KMS-11 (cell line): ENCODE data around the gene TSC1.

Source experiments
- H2AFZ ChIP-seq: fragments of 200-600 bp; sonication (generic); 2 replicates; pipeline ENCODE4 v1.6.1; 2016; ENCODE audit warnings: antibody characterized with exemption, mixed run types, low read depth
- H3K27ac ChIP-seq: fragments of 200-600 bp; sonication (generic); 2 replicates; pipeline ENCODE4 v1.6.1; 2016; ENCODE audit warnings: mild to moderate bottlenecking, mixed run types
- H3K27me3 ChIP-seq: fragments of 200-600 bp; sonication (generic); 2 replicates; pipeline ENCODE4 v1.6.1; 2017; ENCODE audit warnings: mild to moderate bottlenecking, low read depth, mixed run types, moderate library complexity; ENCODE audit not compliant: insufficient read depth
- H3K36me3 ChIP-seq: fragments of 200-600 bp; sonication (generic); 2 replicates; pipeline ENCODE4 v1.6.1; 2017; ENCODE audit warnings: mild to moderate bottlenecking, mixed run types; ENCODE audit not compliant: insufficient read depth
- H3K4me1 ChIP-seq: fragments of 200-600 bp; sonication (generic); 2 replicates; pipeline ENCODE4 v1.6.1; 2016; ENCODE audit warnings: mild to moderate bottlenecking, low read depth, mixed run types; ENCODE audit not compliant: poor library complexity, severe bottlenecking
- H3K4me2 ChIP-seq: fragments of 200-600 bp; sonication (generic); 2 replicates; pipeline ENCODE4 v1.7.0; 2016; ENCODE audit warnings: mild to moderate bottlenecking, mixed run types
- H3K4me3 ChIP-seq: fragments of 200-600 bp; sonication (generic); IDR thresholded peaks from 2 replicates; pipeline ENCODE4 v1.6.1; 2017; ENCODE audit warnings: low read depth, low read length, mixed read lengths; ENCODE audit not compliant: insufficient read depth
- H3K79me2 ChIP-seq: fragments of 200-600 bp; sonication (generic); 2 replicates; pipeline ENCODE4 v1.6.1; 2016; ENCODE audit warnings: low read depth, mixed run types; ENCODE audit not compliant: insufficient read depth
- H3K9ac ChIP-seq: fragments of 200-600 bp; sonication (generic); 2 replicates; pipeline ENCODE4 v1.6.1; 2016; ENCODE audit warnings: mild to moderate bottlenecking, mixed run types
- H4K20me1 ChIP-seq: fragments of 200-600 bp; sonication (generic); 2 replicates; pipeline ENCODE4 v1.6.1; 2016; ENCODE audit warnings: mild to moderate bottlenecking, mixed run types; ENCODE audit not compliant: insufficient read depth
- TF ChIP-seq, protein P1 (sequence below): fragments of 200-600 bp; sonication (generic); conservative IDR thresholded peaks from 2 replicates; pipeline ENCODE4 v1.6.1; 2017; ENCODE audit warnings: low read depth, mild to moderate bottlenecking, antibody characterized with exemption, low read length, moderate library complexity, mixed read lengths

TSC1 gene

DNA sequence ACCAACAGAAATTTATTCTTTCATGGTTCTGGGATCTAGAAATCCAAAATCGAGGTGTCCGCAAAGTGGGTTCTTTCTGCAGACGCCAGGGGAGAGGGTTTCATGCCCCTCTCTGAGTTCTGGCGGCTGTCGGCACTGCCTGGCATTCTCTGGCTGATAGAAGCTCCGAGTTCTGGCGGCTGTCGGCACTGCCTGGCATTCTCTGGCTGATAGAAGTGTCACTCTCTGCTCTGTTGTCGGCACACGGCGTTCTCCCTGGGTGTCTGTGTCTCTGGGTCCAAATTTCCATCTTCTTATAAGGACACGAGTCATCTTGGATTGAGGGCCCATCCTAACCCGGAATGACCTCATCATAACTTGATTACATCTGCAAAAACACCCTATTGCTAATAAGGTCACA, 41.7 kb upstream of the TSC1 start:
- TF ChIP-seq, protein P1, sequence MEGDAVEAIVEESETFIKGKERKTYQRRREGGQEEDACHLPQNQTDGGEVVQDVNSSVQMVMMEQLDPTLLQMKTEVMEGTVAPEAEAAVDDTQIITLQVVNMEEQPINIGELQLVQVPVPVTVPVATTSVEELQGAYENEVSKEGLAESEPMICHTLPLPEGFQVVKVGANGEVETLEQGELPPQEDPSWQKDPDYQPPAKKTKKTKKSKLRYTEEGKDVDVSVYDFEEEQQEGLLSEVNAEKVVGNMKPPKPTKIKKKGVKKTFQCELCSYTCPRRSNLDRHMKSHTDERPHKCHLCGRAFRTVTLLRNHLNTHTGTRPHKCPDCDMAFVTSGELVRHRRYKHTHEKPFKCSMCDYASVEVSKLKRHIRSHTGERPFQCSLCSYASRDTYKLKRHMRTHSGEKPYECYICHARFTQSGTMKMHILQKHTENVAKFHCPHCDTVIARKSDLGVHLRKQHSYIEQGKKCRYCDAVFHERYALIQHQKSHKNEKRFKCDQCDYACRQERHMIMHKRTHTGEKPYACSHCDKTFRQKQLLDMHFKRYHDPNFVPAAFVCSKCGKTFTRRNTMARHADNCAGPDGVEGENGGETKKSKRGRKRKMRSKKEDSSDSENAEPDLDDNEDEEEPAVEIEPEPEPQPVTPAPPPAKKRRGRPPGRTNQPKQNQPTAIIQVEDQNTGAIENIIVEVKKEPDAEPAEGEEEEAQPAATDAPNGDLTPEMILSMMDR: no peak
- Histone ChIP-seq H3K4me3 (no peak overlapping the region), H3K36me3 (no peaks in the 10 kb centered on the region), H3K4me2 (no peak overlapping the region), H4K20me1 (no peaks in the 10 kb centered on the region), H3K79me2 (no peaks in the 10 kb centered on the region), H3K27me3 (peaks cover 86% of the 10 kb centered on the region), H3K9ac (no peak overlapping the region), H3K27ac (no peak overlapping the region), H2AFZ (no peak overlapping the region), H3K4me1 (no peaks in the 10 kb centered on the region)

DNA sequence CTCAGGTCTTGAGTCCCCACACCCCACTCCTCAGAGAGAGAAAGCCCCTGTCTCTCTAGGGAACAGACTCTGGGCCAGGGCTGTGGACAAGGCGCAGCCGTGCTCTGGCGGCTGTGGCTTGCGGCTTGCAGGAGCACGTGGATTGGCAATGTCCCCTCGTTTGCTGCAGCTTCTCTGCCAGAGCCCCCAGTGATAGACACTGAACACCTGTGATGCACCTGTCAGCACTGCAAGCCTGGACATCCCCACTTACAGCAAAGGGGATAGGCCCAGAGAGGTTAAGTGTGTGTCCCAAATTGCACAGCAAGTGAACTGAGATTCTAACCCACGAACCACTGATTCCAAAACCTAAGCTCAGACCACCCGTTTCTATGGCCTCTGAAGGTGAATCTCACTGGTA, 41.1 kb upstream of the TSC1 start:
- Histone ChIP-seq H4K20me1 (no peaks in the 10 kb centered on the region), H2AFZ (no peak overlapping the region), H3K27me3 (peaks cover 86% of the 10 kb centered on the region), H3K4me3 (no peak overlapping the region), H3K79me2 (no peaks in the 10 kb centered on the region), H3K27ac (no peak overlapping the region), H3K4me2 (no peak overlapping the region), H3K4me1 (no peaks in the 10 kb centered on the region), H3K9ac (no peak overlapping the region), H3K36me3 (no peaks in the 10 kb centered on the region)
- TF ChIP-seq, protein P1: no peak

DNA sequence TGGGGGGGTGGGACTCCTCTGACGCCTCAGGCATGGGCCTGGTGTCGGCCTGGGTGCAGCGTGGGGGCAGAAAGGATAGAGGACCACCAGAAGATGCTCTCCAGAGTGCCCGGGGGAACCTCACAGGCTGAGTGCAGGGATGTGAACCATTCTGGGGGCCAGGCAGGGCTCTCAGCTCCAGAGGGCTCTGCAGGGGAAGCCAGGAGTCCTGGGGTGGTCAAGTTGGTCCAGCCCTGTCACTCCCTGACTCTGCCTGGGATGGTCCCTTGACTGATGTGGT, 40.6 kb upstream of the TSC1 start:
- Histone ChIP-seq H2AFZ (no peak overlapping the region), H3K4me2 (no peak overlapping the region)

DNA sequence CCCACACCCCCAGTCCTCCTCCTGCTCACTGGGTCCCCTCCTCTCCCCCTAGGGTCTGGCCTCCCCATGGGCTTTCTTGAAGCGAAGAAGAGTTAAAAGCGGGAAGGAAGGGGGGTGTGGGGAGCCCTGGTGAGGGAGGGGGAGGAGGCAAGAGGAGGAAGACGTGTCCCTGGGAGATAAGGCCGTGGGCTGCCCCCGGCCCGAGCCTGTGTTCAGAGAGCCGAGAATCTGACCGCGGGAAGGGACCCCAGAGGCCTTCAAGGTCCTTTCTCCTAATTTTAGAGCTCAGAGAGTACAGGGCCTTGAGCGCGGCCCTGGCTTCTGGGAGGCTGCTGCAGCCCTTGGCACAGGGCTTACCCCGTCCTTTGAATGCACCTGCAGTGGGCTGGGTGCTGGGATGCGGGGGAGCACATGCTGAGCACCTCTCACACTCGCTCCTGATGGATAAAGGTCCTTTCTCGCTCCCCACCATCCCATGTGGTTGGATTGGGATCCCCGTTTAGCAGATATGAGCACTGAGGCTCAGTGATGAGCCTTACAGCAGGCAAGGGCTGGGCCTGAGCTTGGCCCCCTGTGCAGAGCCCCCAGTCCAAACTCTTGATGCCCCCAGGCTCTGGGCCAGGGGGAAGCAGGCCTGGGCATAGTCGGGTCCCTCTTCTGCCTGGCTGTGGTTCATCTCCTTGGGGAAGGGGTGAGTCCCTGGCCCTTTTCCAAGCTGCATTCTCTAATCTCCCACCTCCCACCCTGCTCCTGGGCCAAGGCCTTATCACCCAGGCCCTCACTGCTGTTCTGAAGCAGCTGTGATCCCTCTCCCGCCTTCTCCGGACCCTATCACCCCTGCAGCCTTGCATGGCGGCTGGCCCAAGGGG, 40.0 kb upstream of the TSC1 start:
- H3K79me2 ChIP-seq: no peaks in the 10 kb centered on the region
- TF ChIP-seq, protein P1: no peak
- no peak overlapping the region for H3K4me2 ChIP-seq
- H3K36me3 ChIP-seq: no peaks in the 10 kb centered on the region
- peaks cover 87% of the 10 kb centered on the region for H3K27me3 ChIP-seq
- H3K27ac ChIP-seq: no peak overlapping the region
- H3K4me3 ChIP-seq: no peak overlapping the region
- H3K4me1 ChIP-seq: no peaks in the 10 kb centered on the region
- H3K9ac ChIP-seq: no peak overlapping the region
- H4K20me1 ChIP-seq: no peaks in the 10 kb centered on the region
- H2AFZ ChIP-seq: no peak overlapping the region

More for the DNA sequence above, 40.6 kb upstream of the TSC1 start:
- Histone ChIP-seq H3K4me1 (no peaks in the 10 kb centered on the region), H4K20me1 (no peaks in the 10 kb centered on the region), H3K27ac (no peak overlapping the region), H3K79me2 (no peaks in the 10 kb centered on the region), H3K27me3 (peaks cover 86% of the 10 kb centered on the region), H3K9ac (no peak overlapping the region), H3K4me3 (no peak overlapping the region), H3K36me3 (no peaks in the 10 kb centered on the region)
- TF ChIP-seq, protein P1: no peak
